ENCODE results near the gene ROR1. TPM values are rescaled to one million over a fixed set of nuclear protein-coding genes. Genes with fewer than 3 reads are reported as not detected.

Gene ROR1
- total RNA-seq, 1 experiment from 2014 or later: 33.8 TPM

- H3K36me3 Mint-ChIP-seq (ENCODE audit: insufficient read depth, unreplicated experiment): peaks cover 36% of the 10 kb centered on the region
- intact Hi-C loops (cut with micrococcal nuclease; ENCODE audit: unreplicated experiment): loop anchor here (2.0 to 5.0 kb wide), 2 partner anchors 145 to 158 kb away; no protein-coding TSS in a partner anchor
Observed at GRCh38 chr1:63775418-63776127, 1.8 kb downstream of the ROR1 start.

GRCh38 chr1:63777286-63777685 lies 3.5 kb downstream of the ROR1 start:
- peaks cover 80% of the 10 kb centered on the region for H3K4me1 Mint-ChIP-seq (ENCODE audit: low read depth, unreplicated experiment)

More at GRCh38 chr1:63775418-63776127, 1.8 kb downstream of the ROR1 start:
- DNase-seq: no peak
- TF ChIP-seq CTCF (IDR thresholded peaks at IDR 0.05; ENCODE audit: unreplicated experiment): no peak
- peak overlapping the region; percentile 99 for H3K4me3 Mint-ChIP-seq (ENCODE audit: low read depth, unreplicated experiment)
- no peaks in the 10 kb centered on the region for H3K27me3 Mint-ChIP-seq (ENCODE audit: unreplicated experiment)
- BruUV-seq (replicated peaks): TSS peak; percentile 20
- CTCF ChIA-PET: interaction anchor here (0.6 to 1.1 kb wide), 2 partner anchors 14 to 142 kb away, joined by 3 to 6 read pairs; no protein-coding TSS in a partner anchor
- H3K27ac Mint-ChIP-seq (ENCODE audit: unreplicated experiment): peak overlapping the region; percentile 77
- H3K4me1 Mint-ChIP-seq (ENCODE audit: low read depth, unreplicated experiment): peaks cover 72% of the 10 kb centered on the region
- no peaks in the 10 kb centered on the region for H3K9me3 Mint-ChIP-seq (ENCODE audit: low read depth, unreplicated experiment)

GRCh38 chr1:63777965-63778880 lies 4.4 kb downstream of the ROR1 start:
- Mint-ChIP-seq H3K27me3 (ENCODE audit: unreplicated experiment) (no peaks in the 10 kb centered on the region), H3K36me3 (ENCODE audit: insufficient read depth, unreplicated experiment) (peaks cover 32% of the 10 kb centered on the region), H3K4me3 (ENCODE audit: low read depth, unreplicated experiment) (no peak overlapping the region), H3K9me3 (ENCODE audit: low read depth, unreplicated experiment) (no peaks in the 10 kb centered on the region), H3K4me1 (ENCODE audit: low read depth, unreplicated experiment) (peaks cover 71% of the 10 kb centered on the region), H3K27ac (ENCODE audit: unreplicated experiment) (no peak overlapping the region)
- intact Hi-C loops (cut with micrococcal nuclease; ENCODE audit: unreplicated experiment): loop anchor here (5.0 kb wide), 1 partner anchor 161 kb away; no protein-coding TSS in a partner anchor
- TF ChIP-seq CTCF (IDR thresholded peaks at IDR 0.05; ENCODE audit: unreplicated experiment): no peak
- BruUV-seq (replicated peaks): no TSS peak
- CTCF ChIA-PET: interaction anchor here (0.7 kb wide), 1 partner anchor 21 kb away, joined by 3 read pairs; no protein-coding TSS in a partner anchor
- DNase-seq: no peak

More at GRCh38 chr1:63777286-63777685, 3.5 kb downstream of the ROR1 start:
- Mint-ChIP-seq H3K27ac (ENCODE audit: unreplicated experiment) (no peak overlapping the region), H3K9me3 (ENCODE audit: low read depth, unreplicated experiment) (no peaks in the 10 kb centered on the region), H3K4me3 (ENCODE audit: low read depth, unreplicated experiment) (peak overlapping the region; percentile 99), H3K27me3 (ENCODE audit: unreplicated experiment) (no peaks in the 10 kb centered on the region), H3K36me3 (ENCODE audit: insufficient read depth, unreplicated experiment) (peaks cover 36% of the 10 kb centered on the region)
- TF ChIP-seq CTCF (IDR thresholded peaks at IDR 0.05; ENCODE audit: unreplicated experiment): no peak
- no TSS peak for BruUV-seq (replicated peaks)
- intact Hi-C loops (cut with micrococcal nuclease; ENCODE audit: unreplicated experiment): loop anchor here (5.0 kb wide), 1 partner anchor 160 kb away; no protein-coding TSS in a partner anchor
- CTCF ChIA-PET: interaction anchor here (1.1 to 1.2 kb wide), 2 partner anchors 86 to 143 kb away, joined by 4 read pairs; no protein-coding TSS in a partner anchor
- no peak for DNase-seq

All from Calu3 (cell line).